ELF-1 (cell line): ENCODE measurements around the gene TBX3.
A peak's percentile ranks its signal among the peaks of the same experiment; 100 is the strongest.

ENCODE experiments used
- DNase-seq: peaks from one replicate; pipeline ENCODE4 v3.0.0-alpha.2; 2016; ENCODE audit warnings: low read depth, low spot score

TBX3 gene

DNA sequence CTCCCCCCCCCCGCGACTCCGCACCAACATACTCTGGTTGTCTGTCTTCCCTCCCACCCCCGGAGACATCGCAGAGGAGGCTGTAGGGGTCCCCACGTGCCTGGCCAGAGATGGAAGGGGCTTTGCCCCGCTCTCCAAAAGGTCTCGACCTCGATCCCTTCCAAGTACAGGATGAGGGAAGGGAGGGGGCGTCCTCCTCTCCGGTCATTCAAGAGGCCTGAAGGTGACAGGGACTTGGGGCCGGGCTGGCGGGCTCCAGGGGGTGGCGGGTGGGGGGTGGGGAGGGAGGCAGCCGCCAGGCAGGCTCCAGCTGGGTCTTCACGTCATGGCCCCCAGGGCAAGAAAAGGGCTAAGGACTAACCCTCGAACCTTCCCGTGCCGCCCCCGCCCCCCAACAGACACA is 15.1 kb downstream of the TBX3 start:
- DNase-seq: peak; percentile 43

DNA sequence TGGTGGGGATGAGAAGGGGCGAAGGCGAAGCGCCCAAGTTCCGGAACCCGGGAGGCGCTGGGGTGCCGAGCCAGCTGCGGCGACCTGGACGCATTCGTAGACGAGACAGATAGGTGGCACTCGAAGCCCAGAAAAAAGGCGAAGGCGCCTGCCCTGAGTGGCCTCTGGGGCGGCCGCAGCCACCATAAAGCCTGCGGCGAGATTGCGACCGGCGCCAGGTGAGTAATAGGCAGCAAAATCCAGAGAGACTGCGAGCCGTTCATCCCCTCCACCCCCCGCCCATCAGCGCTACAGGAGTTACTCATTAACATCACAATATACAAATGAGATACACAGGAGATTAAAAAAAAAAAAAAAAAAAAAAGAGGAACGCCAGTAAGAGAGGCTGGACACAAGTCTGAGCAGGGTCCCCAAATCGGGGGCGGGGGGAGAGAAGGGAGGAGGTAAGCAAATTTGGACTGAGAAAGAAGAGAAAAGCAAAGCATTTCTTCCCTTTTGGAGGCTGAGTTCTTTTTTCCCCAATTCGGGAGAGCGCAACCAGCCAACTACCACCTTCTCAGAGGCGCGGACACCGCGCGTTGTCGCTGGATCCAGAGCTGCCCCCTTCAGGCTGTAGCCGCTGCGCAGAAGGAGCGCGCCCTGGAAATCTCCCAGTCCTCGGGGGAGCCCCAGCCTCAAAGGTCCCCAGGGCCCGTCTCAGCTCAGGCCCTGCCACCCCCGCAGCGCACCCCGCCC is 15.7 kb downstream of the TBX3 start:
- peak; percentile 96 for DNase-seq

DNA sequence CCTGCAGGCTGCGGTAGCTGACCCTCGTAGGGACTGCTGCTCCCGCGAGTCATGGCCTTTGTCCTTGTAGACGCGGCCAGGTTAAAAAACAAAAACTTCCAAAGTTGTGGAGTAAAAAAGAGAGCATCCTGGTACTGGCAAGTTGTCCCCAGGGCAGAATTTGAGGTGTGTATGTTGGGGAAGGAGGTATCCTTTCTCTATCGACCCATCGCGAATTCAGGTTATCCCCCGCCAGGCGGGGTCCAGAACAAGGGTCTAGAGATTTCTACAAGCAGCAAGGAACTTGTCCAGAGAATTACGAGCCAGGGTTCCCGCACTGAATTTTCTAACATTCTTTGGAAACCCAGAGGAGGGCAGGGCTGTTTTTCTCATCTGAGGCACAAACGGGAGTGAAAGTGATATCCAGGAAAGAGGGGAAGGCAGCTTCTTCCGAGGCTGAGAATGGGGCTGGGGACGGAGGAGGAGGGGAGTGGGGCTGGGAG is 16.3 kb downstream of the TBX3 start:
- DNase-seq: no peak

DNA sequence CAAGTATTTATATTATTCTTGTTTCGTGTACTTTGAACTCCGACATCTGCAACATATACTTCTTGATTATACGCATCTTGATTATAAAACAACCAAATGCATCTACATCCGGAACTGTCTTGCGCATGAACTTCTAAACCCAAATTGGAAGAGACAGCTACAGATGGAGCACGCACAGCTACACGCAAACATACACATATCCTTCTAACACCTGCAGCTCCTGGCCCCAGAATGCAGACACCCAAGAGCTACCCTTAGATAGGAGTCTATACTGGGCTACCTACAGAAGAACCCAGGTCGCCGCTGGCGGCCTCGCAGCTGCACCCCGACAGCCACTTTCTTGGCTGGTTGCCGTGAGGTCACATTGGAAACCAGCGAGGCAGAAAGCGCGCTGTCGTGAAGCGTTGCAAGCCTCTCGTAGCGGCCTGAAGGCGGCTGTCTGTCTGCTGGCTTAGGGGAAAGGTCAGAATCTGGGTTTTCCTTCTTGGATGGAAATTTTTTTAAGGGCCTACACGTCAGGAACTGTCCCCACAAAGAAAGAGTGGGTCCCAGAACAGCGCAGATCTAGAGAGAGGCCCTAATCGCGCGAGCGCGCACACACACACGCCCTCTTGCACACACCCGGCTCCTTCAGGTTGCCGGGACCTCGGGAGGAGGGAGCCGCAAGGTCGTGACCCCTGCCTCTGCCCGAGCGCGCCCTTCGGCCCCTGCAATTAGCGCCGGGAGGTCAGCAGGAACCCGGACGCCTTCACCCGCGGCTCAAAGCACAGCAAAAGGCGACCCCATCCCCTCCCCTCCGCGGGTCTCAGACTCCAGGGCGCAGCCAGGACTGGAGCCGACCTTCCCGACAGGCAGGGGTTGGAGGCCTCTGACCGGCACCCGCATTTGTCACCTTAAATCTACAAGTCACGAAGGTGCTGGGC is 17.0 kb downstream of the TBX3 start:
- DNase-seq: peak; percentile 73

DNA sequence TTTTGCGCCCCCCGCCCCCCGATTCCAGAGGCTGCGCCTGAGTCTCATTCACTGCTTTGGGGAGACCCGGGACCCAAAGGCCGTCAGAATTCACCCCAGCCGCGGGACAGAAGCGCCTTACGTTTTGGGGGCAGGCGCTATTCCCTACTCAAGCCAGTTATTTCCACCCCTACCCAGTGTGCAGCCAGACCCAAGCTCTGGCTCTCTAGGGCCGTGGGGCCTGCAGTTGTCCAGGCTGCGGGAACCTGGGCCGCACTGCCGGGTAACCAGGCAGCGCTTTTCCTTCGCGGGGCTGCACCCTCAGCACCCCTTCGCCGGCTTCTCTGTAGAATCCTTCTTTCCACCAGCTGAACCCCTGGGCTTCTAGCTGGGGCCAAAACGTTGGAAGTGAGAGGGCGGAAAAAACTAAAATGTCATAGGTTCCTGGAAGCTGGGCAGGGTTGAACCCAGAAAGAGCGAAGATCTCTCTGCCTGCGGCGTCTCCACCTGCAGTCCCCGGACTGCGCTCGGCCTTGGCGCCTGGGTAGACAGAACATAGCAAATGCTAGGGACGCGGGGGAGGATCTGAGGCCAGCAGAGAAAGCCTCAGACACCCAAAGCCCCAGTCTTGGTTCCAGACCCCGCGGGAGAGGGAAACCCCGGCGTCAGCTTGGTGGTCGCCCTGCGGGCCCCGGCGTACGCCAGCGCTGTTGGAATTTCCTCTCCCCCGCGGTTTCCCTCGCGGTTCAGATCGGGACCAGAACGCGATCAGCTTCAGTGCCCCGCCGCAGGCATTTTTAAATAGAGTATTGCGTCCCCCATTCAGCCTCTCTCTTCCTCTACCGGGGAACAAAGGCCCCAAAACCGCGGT is 18.3 kb downstream of the TBX3 start:
- peak; percentile 80 for DNase-seq

DNA sequence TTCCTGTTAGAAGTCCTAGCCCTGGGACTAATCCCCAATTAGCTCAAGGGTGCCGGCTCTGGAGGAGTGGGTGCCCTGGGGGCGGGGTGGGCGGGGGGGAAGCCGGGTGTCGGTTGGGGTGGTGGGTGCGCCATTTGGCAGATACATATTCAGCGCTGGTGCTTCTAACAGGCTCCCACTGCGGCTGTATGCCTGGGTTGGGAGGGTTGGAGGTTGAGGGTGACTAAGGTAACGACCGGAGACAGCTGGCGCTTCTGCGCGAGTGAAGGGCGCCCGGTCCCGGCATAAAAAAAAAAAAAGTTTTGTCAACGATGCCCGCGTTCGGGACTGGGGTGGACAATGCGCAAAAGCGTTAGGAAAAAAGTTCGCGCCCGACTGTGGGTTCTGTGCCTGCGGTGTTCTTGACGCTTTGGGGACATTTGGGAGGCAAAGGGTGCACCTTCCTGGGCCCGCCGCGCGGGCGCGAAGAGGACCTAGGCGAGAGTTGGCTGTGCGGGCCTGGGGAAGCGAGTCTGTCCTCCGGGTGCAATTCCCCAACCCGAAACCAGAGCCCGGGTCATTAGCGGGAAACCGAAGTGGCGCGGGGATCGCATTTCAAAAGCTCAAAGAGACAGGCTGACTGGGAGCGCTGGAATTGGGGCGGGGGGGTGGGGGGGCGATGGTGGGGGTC is 19.2 kb downstream of the TBX3 start:
- DNase-seq: peak; percentile 64

DNA sequence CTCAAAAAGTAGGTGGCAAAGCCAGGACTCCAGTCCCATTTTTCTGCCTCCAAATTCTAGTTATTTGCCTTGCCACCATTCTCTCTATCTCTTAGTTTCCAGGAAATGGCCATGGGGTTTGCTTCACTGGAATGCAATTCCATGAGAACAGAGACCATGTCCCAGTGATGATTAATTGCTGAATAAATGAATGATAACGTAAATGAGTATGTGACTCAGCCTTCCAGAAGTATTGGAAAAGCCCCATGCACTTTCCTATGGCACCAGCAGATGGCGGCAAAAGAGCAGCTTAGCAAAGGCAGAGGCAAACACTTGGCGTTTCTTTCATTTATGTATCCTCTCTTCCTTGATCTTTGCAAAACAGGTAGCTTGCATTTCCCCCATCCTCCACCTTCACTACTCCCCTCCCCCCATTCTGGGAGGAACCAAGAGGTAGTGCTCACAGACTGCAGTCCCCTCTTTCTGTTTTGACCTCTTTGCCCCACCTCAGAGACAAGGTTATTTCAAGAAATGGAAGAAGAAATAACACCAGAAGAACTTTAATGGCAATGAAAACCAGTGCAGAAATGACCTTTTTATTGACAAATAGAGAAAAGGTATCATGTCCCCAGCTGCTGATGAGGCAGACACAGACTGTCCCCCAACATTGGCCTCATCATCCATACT is 21.3 kb downstream of the TBX3 start:
- DNase-seq: peak; percentile 75

DNA sequence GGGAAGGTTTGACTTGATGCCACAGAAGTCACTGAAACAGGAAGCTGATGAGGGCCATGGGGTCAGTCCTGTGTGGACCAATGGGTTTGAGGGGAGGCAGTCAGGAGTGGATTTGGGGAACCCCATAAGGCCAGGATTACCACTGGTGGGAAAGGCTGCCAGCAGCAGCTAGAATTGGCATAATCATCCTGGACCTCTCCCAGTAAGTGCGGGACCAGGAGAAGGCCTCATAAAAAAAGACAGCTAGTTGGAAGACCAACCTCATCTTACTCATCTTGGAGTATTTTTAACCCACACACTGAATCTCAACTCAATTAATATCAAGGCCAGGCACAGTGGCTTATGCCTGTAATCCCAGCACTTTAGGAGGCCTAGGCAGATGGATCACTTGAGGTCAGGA is 22.7 kb downstream of the TBX3 start:
- no peak for DNase-seq

DNA sequence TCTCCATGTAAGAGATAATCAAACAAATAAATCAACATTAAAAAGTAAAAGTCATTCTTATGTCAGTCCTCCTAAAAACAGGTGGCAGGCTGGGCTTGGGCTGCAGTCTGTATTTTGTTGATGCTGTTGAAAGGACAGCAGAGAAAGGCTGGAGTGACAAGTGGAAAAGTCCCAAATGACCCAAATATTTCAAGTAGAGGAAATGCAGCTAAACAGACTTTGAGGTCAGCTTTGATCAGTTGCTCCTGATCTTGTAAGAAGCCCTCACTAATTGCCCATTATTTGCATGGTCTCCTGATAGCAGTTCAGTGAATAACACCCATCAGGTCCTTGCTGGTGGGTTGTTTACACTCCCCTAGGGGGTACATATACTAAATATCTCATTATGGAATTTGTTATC is 24.9 kb downstream of the TBX3 start:
- no peak for DNase-seq

DNA sequence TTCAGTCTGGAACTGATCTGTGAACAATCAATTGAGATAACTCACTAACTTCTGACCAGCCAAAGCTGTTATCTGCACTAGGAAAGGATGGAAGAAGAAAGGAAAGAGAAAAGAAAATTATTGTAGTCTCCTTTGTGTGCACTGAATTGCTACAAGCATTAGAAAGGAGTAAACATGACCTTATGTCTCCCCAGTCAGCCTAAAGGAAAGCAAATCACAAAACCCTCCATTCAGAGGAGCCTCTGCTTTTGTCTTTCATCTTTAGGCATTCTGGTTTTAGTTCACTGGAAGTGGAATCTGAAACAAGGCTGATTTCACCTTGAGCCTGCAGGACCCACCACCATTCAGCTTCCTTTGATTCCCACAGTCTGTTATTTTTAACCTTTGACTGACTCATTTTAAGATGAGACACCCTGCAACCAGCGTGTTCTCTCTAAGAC is 26.0 kb downstream of the TBX3 start:
- peak; percentile 43 for DNase-seq

DNA sequence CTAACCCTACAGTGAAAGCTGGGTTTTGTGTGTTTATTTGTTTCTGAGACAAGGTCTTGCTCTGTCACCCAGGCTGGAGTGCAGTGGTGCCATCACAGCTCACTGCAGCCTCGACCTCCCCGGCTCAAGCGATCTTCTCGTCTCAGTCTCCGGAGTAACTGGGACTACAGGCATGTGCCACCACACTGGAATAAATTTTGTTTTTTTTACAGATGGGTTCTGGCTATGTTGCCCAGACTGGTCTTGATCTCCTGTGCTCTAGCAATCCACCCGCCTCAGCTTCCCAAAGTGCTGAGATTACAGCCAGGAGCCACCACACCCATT is 26.4 kb downstream of the TBX3 start:
- DNase-seq: no peak

DNA sequence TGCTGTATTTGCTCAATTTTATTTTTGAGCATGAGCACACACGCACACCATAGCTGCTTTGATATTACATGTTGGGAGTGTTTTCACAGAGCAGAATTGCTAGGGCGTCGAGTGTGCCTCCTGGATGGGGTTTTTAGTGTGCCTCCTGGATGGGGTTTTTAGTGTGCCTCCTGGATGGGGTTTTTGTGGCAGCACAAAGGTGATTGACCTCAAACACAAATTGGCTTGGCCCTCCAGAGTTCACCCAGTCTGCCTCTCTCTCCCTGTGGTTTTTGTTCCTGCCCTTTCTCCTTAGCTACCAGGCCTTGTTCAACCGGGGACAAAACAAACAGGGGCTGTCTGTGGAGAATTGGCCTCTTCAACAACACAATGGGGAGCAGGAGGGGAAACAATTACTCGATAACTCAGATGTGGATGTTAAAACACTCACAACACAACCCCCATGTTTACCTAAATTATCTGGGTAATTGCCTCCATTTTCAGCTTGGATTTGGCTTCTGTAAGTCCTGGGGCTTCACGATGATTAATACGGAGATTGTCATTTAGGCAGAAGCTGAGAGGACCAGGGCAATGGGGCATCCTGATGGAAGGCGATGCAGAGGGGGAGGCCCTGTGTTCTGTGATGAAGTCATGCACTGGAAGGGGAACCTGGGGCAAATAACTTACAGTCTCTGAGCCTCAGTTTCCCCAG is 26.9 kb downstream of the TBX3 start:
- DNase-seq: peak; percentile 70

DNA sequence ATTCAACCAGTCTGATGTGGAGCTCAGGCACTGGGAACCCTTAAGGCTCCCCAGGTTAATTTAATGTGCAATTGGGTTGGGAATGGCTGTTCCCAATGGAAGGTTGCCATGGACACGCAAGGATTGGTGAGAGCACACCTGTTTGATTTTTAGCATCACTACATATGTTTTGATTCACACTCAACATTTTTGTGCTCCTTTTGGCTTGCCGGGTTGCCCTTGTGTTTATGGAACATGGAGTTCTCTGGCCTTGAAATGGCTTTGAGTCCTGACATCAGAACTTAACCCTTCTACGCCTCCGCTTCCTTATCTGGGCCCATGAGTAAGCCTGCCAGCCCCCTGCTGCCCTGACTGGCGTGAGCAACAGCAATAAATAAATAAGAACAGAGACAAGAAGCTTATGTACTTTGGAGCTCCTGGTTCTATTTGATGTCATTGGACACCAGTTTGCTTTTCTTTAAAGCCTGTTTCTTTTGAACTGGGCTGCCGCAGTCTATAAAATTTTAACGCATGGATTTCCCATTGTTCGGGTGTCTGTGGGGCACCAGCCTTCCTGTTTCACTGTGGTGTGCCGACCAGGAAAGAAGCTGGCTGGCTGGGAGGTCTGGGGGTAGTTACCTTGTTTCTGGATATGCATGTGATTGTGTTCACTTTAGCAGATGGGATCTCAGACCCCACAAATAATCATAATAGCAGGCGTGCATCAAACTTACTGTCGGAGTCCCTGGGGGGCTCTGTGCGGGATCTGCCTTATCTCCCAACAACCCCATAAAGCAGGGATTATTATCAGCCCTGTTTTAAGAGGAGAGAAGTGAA is 27.8 kb downstream of the TBX3 start:
- peak; percentile 74 for DNase-seq

DNA sequence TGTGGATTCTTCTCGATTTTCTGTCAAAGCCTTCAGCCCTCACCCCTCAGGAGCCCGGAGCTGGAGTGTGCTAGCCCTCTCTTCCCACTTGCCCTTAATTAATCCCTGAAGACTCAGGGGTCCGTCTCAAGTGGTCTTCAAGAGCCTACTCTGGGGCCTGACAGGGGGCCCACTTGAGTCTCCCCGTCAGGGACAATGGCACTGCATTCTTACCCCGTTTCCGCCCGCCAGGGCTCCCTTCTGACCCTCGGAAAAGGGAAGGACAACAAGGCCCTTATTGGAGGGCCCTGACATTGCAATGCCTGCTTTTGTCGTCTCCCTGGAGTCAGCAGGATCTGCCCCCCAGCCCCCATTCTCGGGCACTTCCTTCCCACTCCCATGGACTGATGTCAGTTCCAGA is 34.4 kb downstream of the TBX3 start:
- no peak for DNase-seq

DNA sequence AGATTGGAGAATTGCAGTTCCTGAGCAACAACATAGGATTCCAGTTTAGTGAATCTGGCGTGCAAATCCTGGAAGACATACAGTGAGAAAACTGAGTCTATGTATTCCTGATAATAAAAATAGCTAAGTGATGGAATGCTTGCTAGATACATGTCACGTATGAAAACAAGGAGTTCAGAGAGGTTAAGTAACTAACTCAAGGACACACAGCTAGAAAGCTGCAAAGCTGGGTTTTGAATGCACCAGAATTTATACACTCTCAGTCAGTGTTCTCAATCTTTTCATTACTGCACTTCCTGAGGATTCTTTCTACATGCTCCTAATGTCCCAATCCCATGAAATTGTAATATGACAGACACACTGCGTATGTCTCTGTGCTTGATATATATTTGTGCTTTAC is 35.3 kb downstream of the TBX3 start:
- DNase-seq: no peak

DNA sequence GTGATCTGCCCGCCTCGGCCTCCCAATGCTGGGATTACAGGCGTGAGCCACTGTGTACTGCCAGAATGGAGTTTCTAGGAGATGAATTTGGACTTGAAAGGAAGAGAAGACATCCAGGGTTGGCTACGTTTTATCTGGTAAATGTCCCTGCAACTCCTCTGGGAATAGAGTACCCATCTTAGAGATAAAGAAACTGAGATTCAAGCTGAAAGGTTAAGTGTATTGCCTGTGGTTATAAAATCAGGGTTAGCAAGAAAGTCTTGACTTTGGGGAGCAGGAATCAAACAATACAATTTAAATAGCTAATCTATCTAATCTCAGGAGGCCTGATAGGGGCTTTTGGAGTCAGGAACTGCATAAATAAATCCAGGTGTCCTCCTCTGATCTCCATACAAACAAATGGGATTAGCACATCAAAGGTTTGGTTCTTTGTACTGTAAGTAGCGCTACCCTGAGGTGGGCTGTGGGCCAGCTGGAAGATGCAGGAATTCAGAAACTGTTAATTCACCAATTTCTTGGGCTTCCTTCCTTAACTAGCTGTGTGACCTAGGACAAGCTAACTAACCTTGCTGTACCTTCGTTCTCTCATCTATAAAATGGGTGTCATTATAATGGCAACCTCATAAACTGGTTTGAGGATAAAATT is 45.1 kb downstream of the TBX3 start:
- DNase-seq: peak; percentile 75

DNA sequence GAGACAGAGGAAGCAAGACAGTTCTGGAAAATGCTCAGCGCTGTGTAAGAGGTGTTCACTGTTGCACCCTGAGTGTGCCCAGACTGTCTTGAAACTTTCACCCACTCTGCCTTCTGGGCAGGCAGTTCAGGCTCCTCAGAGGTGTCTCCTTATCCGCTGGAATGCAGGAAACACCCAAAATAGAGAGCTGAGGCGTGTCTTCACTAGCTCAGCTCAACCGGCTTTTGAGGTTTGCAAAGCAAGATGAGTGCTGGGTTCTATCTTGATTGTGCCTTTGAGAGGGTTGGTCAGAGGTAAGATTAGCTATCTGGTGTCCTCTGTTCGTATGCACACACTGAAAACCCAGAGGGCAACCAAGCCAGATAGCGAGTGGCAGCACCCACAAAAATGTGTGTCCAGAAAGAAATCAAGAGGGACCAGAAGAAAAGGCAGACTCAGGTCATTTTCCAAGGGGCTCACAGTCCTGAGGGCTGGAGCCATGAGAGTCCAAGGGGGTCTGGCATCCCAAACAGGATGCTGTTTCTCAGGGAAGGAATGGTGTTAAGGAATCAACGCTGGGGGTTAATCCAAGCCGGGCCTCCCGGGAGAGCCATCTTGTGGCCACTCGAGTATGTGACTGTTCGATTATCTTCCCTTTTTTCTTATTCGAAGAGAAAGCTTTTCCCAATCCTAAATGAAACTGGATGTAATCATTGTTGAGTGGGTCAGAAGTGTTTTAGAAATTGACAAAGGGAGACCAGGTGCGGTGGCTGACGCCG is 47.1 kb downstream of the TBX3 start:
- DNase-seq: peak; percentile 67

DNA sequence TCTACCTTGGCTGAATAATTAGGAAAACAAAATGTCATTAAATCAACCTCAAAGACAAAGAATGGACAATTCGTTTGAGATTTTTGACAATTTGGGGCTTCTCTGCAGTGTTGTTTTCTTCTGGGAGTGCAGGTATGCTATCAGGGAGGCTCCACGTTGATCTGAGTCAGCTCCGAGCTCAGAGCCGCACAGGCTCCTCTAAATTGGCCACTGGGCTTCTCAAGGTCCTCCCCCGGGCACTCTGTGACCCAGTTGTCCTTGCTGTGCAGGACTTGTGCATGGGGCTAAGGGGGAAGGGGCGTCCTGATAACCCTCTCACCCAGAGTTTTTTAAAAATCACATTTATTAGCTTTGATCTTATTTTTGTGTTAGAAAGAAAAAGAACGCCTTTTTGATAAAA is 52.7 kb downstream of the TBX3 start:
- peak; percentile 20 for DNase-seq
